Fibroblast of skin of abdomen (primary cell): ENCODE measurements around the gene SLC35F4.

Experiments
- DNase-seq: peaks from one replicate; pipeline ENCODE4 v3.0.0-alpha.2; 2013

Gene SLC35F4

GRCh38 chr14:57848353-57848752 is 17.5 kb downstream of the SLC35F4 start:
- peak; percentile 43 for DNase-seq

- no peak for DNase-seq
Measured at GRCh38 chr14:57847706-57848105, 18.2 kb downstream of the SLC35F4 start.

GRCh38 chr14:57847096-57847495 is 18.8 kb downstream of the SLC35F4 start:
- peak; percentile 83 for DNase-seq

GRCh38 chr14:57846596-57846995 is 19.3 kb downstream of the SLC35F4 start:
- DNase-seq: no peak

GRCh38 chr14:57845802-57846531 is 19.9 kb downstream of the SLC35F4 start:
- peak; percentile 72 for DNase-seq

GRCh38 chr14:57845316-57845715 is 20.6 kb downstream of the SLC35F4 start:
- DNase-seq: no peak

- no peak for DNase-seq
Measured at GRCh38 chr14:57837267-57837666, 28.6 kb downstream of the SLC35F4 start.

GRCh38 chr14:57835766-57836165 is 30.1 kb downstream of the SLC35F4 start:
- no peak for DNase-seq

GRCh38 chr14:57834961-57835360 is 30.9 kb downstream of the SLC35F4 start:
- DNase-seq: no peak

- DNase-seq: peak; percentile 58
Measured at GRCh38 chr14:57834001-57834598, 31.8 kb downstream of the SLC35F4 start.

- peak; percentile 98 for DNase-seq
Measured at GRCh38 chr14:57833323-57833722, 32.6 kb downstream of the SLC35F4 start.

- DNase-seq: no peak
Measured at GRCh38 chr14:57831981-57832380, 33.9 kb downstream of the SLC35F4 start.

- no peak for DNase-seq
Measured at GRCh38 chr14:57828713-57829112, 37.2 kb downstream of the SLC35F4 start.

GRCh38 chr14:57823015-57823660 is 42.8 kb downstream of the SLC35F4 start:
- DNase-seq: no peak

GRCh38 chr14:57822081-57822480 is 43.8 kb downstream of the SLC35F4 start:
- no peak for DNase-seq

GRCh38 chr14:57820581-57820980 is 45.3 kb downstream of the SLC35F4 start:
- no peak for DNase-seq

GRCh38 chr14:57818511-57818910 is 47.4 kb downstream of the SLC35F4 start:
- no peak for DNase-seq

GRCh38 chr14:57816568-57817284 is 49.2 kb downstream of the SLC35F4 start:
- peak; percentile 51 for DNase-seq

GRCh38 chr14:57814726-57815125 is 51.2 kb downstream of the SLC35F4 start:
- no peak for DNase-seq

- DNase-seq: no peak
Measured at GRCh38 chr14:57812741-57813140, 53.2 kb downstream of the SLC35F4 start.

GRCh38 chr14:57811998-57812546 is 53.8 kb downstream of the SLC35F4 start:
- DNase-seq: no peak

- DNase-seq: no peak
Measured at GRCh38 chr14:57809808-57810207, 56.1 kb downstream of the SLC35F4 start.

- no peak for DNase-seq
Measured at GRCh38 chr14:57797160-57797559, 68.7 kb downstream of the SLC35F4 start.
